HG03196 (cell line): ENCODE data around the gene SOCS7.
"Not testable (repeated sequence)": the region's sequence is repeated elsewhere in the genome, so short reads cannot be mapped to it uniquely, and the experiment has no call there.

ENCODE experiments used
- ATAC-seq: cut with Tn5 transposase; IDR thresholded peaks from one replicate; pipeline ENCODE4 v1.9.1; 2021; ENCODE audit not compliant: unreplicated experiment

SOCS7 gene

GRCh38 chr17:38434178-38434665 is 82.6 kb downstream of the SOCS7 start:
- no peak for ATAC-seq

DNA sequence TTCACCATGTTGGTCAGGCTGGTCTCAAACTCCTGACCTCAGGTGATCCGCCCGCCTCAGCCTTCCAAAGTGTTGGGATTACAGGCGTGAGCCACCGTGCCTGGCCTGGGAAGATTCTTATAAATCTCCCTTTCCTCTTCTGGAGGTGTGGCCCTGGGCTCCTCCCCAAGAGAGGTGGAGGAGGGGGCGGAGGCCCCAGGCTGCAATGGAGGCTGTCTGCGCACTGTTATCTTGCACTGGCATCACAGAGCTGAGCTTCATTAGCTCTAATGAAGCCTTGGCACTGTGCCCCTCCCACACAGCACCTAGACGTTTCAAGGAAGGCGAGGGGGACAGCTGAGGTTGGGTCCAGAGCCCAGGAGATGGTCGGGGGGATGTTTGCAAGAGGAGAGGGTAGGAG is 84.2 kb downstream of the SOCS7 start:
- no peak for ATAC-seq

- ATAC-seq, result no peak
These were observed 84.7 kb downstream of the SOCS7 start for GRCh38 chr17:38436386-38436785.

GRCh38 chr17:38437313-38437712 is 85.7 kb downstream of the SOCS7 start:
- not testable (repeated sequence) for ATAC-seq

DNA sequence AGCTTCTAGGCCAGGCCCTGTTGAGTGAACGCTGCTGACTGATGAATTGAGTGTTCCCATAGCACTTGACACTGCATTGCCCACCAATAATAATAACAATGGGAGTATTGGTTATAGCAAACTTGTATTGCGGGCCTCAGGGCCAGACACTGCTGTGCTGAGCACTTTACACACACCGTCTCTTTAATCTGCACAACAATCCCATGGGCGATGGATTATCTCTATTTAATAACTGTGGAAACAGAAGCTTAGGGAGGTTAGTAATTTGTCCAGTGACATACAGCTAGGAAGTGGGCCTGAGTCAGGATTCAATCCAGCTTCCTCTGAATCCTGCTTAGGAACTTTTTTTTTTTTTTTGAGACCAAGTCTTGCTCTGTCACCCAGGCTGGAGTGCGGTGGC is 87.8 kb downstream of the SOCS7 start:
- no peak for ATAC-seq

DNA sequence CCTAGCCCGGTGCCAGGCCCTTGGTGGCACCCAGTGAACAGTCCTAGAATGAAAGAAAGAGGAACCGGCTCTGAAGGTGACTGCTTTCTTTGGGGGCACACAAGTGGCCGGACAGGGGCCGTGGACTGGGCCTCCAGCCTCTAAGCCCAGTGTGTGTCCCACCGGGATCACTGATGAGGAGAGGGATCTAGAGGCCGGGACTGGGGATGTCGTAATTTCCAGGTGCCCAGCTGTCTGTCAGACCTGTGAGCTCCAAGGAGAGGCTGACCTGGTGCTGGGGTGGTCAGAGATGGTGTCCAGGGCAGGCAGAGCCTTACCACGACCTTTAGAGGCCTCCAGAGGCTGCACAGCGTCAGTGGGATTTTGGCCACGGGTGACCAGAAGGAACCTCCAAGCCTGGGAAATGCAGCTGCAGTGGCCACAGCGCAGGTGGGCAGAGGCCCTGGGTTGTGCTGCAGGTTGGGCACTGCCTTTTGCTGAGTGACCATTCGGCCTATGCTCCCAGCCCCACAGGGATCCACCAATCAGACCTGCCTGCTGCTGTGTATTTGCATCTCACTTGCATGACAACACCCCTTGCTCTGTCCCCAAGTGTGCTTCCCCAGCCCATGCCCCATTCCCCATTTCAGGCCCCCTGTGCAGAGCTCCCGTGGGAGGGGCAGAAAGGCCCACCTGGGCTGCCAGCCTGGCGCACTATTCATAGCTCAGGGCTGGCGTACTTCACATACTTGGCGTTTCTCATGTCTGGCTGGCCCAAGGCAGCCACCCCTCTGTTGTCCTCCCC is 89.2 kb downstream of the SOCS7 start:
- no peak for ATAC-seq

DNA sequence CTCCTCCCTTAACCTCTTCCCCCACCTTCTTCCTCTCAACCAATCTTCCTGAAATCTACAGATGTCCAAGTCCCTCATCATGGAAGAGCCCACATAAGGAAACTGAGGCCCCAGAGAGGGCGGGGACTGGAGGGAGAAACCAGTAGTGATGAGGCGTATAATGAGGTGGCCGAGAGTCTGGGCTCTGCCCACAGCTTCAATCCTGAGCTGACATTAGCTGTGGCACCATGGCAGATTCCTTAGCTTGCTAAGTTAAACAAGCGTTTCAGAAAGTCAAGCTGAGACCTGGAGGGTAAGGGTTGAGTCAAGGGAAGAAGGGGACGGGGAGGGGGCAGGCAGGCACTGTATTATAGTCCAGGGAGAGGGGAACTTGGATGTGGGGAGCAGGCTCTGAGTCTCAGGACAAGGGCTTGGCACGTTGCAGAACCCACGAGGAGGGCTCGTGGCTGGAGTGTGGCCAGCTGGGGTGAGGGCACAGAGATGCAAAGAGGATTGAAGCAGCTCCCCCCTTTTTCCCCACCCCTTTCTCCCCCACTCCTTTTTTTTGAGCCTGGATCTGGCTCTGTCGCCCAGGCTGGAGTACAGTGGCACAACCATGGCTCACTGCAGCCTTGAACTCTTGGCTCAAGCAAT is 89.9 kb downstream of the SOCS7 start:
- no peak for ATAC-seq

DNA sequence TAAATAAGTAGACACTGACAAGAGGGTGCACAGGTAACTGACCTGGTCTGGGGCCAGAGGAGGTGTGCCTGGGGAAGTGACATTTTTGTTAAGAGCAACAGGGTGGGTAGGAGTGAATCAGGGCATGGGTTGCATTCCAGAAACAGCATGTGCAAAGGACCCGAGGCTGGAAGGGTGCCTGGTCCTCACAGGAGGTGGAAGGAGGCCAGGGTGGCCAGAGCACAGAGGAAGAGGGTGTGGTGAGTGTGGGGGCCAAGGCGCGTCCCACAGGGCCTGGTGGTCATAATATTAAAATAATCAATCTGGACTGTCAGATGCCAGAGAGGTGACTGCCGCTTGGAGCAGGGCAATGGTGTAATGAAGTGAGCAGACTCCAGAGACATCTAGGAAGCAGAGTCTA is 90.9 kb downstream of the SOCS7 start:
- no peak for ATAC-seq

DNA sequence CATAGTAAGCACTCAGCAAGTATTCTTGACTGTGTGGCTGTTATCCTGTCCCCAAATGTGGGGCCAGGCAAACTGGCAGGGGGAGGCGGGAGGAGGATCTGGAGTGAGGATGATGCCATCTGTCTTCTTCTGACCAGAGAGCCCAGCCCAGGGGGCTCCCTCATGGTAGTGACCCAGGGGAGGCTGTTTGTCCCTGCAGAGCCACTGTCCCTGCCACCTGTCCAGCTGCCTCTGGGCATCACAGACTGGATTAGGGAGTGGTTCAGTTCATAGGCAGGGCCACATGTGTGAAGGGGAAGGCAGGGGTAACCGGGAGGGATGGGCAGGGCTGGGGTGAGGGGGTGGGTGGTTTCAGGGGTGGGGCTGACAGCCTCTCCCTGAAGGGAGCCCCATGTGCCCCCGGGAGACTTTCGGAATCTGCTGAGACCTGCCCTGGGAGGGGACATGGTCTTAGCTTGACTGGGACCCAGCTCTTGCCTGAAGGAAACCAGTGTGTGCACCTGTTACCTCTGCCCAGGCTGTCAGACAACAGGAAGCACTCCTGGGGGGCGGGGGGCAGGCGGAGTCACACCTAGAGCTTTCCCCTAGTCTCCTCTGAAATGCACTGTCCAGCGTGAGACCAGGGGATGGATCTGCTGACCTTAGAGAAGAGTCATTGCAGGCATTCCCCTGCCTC is 91.8 kb downstream of the SOCS7 start:
- no peak for ATAC-seq

- ATAC-seq, result no peak
These were observed 92.5 kb downstream of the SOCS7 start for GRCh38 chr17:38444151-38444550.

DNA sequence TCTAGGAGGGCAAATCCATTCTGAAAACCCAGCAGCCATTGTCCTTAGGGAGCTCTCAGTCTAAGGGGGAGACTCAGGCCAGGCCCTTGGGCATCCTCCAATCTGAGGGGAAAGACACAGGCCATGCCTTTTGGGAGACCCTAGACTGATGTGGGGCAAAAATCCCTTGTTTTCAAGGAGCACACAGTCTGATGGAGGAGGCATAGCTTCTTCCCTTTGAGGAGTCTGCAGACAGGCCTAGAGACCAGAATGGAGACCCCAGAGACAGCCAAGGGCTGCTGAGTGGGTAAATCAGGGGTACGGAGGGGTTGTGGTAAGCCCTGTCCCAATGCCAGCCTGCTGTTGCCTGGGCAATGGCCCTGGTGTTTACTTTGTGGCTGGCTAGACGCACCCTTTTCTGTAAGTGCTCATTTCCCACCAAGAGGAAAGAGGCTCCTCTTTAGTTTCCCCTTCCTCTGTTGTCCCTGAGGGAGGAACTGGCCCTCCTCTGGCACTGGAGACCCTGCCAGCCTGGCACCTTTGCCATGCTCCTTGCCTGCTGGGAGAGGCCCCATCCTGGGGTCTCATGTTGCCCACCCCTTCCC is 96.0 kb downstream of the SOCS7 start:
- no peak for ATAC-seq

- no peak for ATAC-seq
These were observed 96.6 kb downstream of the SOCS7 start for GRCh38 chr17:38448208-38448771.

DNA sequence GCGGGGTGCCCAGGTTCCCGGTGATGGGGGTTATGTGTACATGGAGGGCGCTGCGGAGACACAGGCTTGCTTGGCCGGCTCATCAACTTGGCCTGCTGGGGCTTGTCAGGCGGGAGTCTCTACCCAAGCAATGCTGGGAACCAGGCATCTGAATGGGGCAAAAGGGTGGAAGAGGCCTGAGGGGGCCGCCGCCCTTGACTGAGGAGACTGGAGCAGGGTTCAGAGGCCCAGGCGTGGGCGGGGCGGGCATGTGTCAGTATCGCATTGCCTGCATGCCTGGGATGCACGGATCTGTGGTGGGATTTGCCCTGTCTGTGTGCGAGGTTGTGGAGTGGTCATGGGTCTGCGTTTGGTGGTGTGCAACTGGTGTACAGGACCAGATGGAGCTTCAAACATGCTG is 97.7 kb downstream of the SOCS7 start:
- no peak for ATAC-seq

DNA sequence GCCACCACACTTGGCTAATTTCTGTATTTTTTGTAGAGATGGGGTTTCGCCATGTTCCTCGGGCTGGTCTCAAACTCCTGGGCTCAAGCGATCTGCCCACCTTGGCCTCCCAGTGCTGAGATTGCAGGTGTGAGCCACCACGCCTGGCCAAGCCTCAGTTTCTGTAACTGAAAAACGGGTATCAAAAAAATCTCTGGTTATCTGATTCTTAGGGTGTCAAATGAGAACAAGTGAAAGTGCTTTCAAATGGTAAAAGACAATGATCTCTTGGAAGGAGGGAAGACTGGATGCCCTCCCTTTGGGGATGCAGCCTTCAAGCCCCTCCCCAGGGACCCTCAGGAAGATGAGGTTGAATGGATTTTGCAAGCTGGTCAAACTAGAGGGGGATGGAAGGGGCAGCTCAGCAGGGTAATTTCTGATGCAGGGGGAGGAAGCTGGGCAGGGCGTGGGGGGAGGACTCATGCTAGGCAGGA is 98.9 kb downstream of the SOCS7 start:
- ATAC-seq, result no peak

DNA sequence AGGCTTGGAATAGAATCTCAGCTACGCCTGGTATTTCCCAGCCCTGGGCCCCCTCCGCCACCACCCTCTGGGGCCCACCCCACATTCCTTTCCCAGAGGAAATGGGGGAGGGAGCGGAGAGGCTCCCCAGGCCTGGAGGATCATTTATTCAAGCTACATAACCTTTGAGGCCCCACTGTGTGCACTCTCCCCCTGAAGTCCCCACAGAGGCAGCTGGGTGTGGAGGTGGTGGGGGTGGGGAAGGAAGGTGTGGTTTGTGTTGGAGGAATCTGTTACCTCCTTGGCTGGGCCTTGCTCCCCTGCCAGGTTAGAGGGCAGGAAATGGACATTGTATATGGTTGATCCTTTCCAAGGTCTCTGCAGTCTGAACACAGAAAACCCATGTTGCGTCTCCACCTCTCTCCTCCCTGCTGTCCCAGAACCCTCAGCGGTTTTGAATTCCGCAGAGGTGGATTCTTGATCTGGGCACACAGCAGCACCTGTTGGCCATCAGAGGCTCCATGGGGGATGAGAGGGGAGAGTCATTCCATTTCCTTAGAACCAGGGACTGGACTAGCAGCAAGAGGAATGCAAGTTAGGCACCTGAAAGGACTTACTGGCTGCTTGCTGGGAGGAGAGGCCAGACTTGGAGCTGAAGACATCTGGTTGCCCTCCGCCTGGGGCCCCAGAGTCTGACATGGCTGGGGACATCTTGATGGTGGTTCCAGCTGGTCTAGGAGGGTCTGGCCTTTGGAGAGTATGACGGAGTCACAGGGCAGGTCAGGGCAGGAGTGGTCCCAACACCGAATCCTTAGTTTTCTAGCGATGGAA is 99.6 kb downstream of the SOCS7 start:
- ATAC-seq, result no peak

GRCh38 chr17:38451840-38452529 is 100.3 kb downstream of the SOCS7 start:
- no peak for ATAC-seq

DNA sequence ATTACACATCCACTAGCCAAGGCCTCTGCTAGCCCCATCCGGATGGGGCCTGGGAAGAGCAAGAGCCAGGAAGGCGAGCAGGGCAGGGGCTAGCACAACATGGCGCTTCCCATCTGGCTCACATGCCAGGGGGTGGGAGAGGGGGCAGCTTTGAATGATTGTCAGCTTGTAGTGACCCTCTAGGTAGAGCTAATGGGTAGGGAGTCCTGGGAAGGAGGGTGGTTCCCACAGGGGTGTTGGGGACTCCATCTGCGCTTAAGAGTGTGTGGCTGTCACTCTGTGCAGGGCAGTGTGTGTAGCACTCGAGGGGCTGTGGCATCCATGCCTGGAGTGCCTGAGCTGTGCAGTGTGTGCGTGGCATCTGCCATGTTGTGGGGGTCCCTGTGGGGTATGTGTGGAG is 101.1 kb downstream of the SOCS7 start:
- no peak for ATAC-seq

GRCh38 chr17:38453951-38454421 is 102.3 kb downstream of the SOCS7 start:
- no peak for ATAC-seq

GRCh38 chr17:38454532-38454931 is 102.9 kb downstream of the SOCS7 start:
- no peak for ATAC-seq
